K562 (cell line): ENCODE results near the gene APBB2. TPM values are rescaled to one million over a fixed set of nuclear protein-coding genes. Genes with fewer than 3 reads are reported as not detected.

Source experiments
- CEBPG ChIP-seq, 3 experiments: fragments of 200-800 bp in 1 of 3; sonication (Bioruptor generic) in 1 of 3; sonication (generic) in 1 of 3; formaldehyde crosslinking in 1 of 3; IDR thresholded peaks in 2 of 3; conservative IDR thresholded peaks in 1 of 3; 2 replicates each; pipeline versions ENCODE4 v1.6.1 to v1.8.0; 2016 to 2022; ENCODE audit warnings: missing compliant biosample characterization in 2 of 3, missing genetic modification characterization in 2 of 3, mild to moderate bottlenecking in 1 of 3, missing genetic modification reagents in 1 of 3
- FOXA3 ChIP-seq, 2 experiments: fragments of 450-650 bp in 1 of 2; sonication (generic) in 1 of 2; formaldehyde crosslinking; IDR thresholded peaks in 1 of 2; conservative IDR thresholded peaks in 1 of 2; 2 replicates each; pipeline versions ENCODE4 v1.4.0 to v1.8.0; 2020 to 2022; ENCODE audit warnings: mild to moderate bottlenecking in 2 of 2, missing genetic modification reagents in 1 of 2
- HCFC1 ChIP-seq: IDR thresholded peaks from 2 replicates; pipeline ENCODE4 v1.6.1; 2012; ENCODE audit warnings: low read depth, low read length, improper control_type of control experiment
- MCM2 ChIP-seq: fragments of 450-650 bp; IDR thresholded peaks from 2 replicates; pipeline ENCODE4 v1.6.1; 2017; ENCODE audit warnings: low read depth, mild to moderate bottlenecking
- RBM22 ChIP-seq: fragments of 200-400 bp; formaldehyde crosslinking; IDR thresholded peaks from 2 replicates; pipeline ENCODE4 v1.6.1; 2018; ENCODE audit warnings: low read length, low read depth; ENCODE audit not compliant: poor library complexity, severe bottlenecking
- SP1 ChIP-seq: sonication (generic); formaldehyde crosslinking; IDR thresholded peaks from 2 replicates; pipeline ENCODE4 v1.8.1; 2022; ENCODE audit warnings: mild to moderate bottlenecking, missing genetic modification reagents
- ZNF277 ChIP-seq: fragments of 250-450 bp; sonication (Bioruptor Pico); IDR thresholded peaks from 2 replicates; pipeline ENCODE4 v1.8.0; 2022; ENCODE audit warnings: inconsistent platforms, mild to moderate bottlenecking, moderate library complexity, borderline replicate concordance
- ZNF512 ChIP-seq: IDR thresholded peaks from 2 replicates; pipeline ENCODE4 v1.6.1; 2016; ENCODE audit warnings: missing genetic modification characterization, missing compliant biosample characterization
- polyA plus RNA-seq, 8 experiments: library from polyadenylated mRNA; depleted of rRNA in 4 of 8; stranded (reverse) in 5 of 8; unstranded in 3 of 8; fragments of >200 nt; fragmentation: Nextera tagmentation in 2 of 8; fragmentation: Illumina TruSeq in 1 of 8; extraction: Ambion mirVana in 2 of 8; extraction: Trizol in 1 of 8; gene quantifications; 2 replicates each; pipeline versions ENCODE4 v1.2.1 to v1.2.3, GENCODE V29; 2011 to 2014; ENCODE audit warnings: inconsistent platforms in 1 of 8, missing spikeins in 1 of 8
- total RNA-seq, 7 experiments: library from RNA; depleted of rRNA in 6 of 7; stranded (reverse); fragments of >200 nt in 6 of 7; fragmentation: Illumina TruSeq in 2 of 7; extraction: Trizol in 2 of 7; gene quantifications; 2 replicates each; pipeline versions ENCODE4 v1.2.1 to v1.2.3, GENCODE V29; 2011 to 2021; ENCODE audit warnings: low replicate concordance in 1 of 7

APBB2 gene
- total and polyA plus RNA-seq, 9 of the 15 experiments (the other 6 are each of a cell fraction or from before 2014, with no cell fraction given) = 0.08 to 2.1 (median 1.4) TPM

GRCh38 chr4:40918330-40918729, 296.0 kb downstream of the APBB2 start (continued):
- TF ChIP-seq RBM22 (no peak), CEBPG (CRISPR knock-in tag; IDR thresholded peaks at IDR 0.05) (no peak), CEBPG (tag; conservative IDR thresholded peaks at IDR 0.05 in 1 of 2, IDR thresholded peaks at IDR 0.05 in 1 of 2) (peak in 1 of 2 experiments; percentile 52; a peak in 1 of 4 replicates), SP1 (CRISPR knock-in tag) (no peak), HCFC1 (no peak), FOXA3 (CRISPR knock-in tag; conservative IDR thresholded peaks at IDR 0.05 in 1 of 2, IDR thresholded peaks at IDR 0.05 in 1 of 2) (no peak), MCM2 (no peak), ZNF277 (CRISPR knock-in tag) (no peak), ZNF512 (tag) (0 out of 2 replicates have a peak, but pooled peaks have one; percentile 23)
